ENCODE results near the gene TDG.
"Not testable (repeated sequence)": the region's sequence is repeated elsewhere in the genome, so short reads cannot be mapped to it uniquely, and the experiment has no call there.

The TDG gene

GRCh38 chr12:104025771-104026170 lies 60.1 kb downstream of the TDG start:
- no peak for DNase-seq

- no peak for DNase-seq
Observed at GRCh38 chr12:104026841-104027599, 61.3 kb downstream of the TDG start.

DNA sequence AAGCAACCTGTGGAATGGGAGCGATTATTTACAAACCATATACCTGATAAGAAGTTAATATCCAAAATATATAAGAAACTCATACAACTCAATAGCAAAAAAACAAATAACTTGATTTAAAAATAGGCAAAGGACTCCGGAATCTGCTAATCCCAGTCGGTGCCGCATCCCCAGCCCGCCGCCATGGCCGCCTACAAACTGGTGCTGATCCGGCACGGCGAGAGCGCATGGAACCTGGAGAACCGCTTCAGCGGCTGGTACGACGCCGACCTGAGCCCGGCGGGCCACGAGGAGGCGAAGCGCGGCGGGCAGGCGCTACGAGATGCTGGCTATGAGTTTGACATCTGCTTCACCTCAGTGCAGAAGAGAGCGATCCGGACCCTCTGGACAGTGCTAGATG lies 64.9 kb downstream of the TDG start:
- not testable (repeated sequence) for DNase-seq

GRCh38 chr12:104036143-104036542 lies 70.5 kb downstream of the TDG start:
- not testable (repeated sequence) for DNase-seq

Data from NCI-H146 (cell line).